Progenitor cell of endocrine pancreas (in vitro differentiated cells): Measurements from ENCODE around the gene FOXE3. TPM values are rescaled to one million over a fixed set of nuclear protein-coding genes. Genes with fewer than 3 reads are reported as not detected.
A peak's percentile ranks its signal among the peaks of the same experiment; 100 is the strongest.

ENCODE experiments used
- DNase-seq: peaks from one replicate; pipeline ENCODE4 v3.0.0; 2021; ENCODE audit warnings: low spot score; ENCODE audit not compliant: unreplicated experiment
- H3K27ac Mint-ChIP-seq: 2 replicates; pipeline ENCODE4 v1.8.0; 2021; ENCODE audit warnings: mild to moderate bottlenecking, moderate library complexity, mixed read lengths
- H3K27me3 Mint-ChIP-seq: 2 replicates; pipeline ENCODE4 v1.8.0; 2021; ENCODE audit warnings: mixed read lengths
- H3K36me3 Mint-ChIP-seq: 2 replicates; pipeline ENCODE4 v1.8.0; 2022; ENCODE audit warnings: mixed read lengths; ENCODE audit not compliant: insufficient read depth
- H3K4me1 Mint-ChIP-seq: 2 replicates; pipeline ENCODE4 v1.8.0; 2021; ENCODE audit warnings: low read depth, mixed read lengths
- H3K4me3 Mint-ChIP-seq: 2 replicates; pipeline ENCODE4 v1.8.0; 2021; ENCODE audit warnings: low read depth, mild to moderate bottlenecking, moderate library complexity, mixed read lengths
- H3K9me3 Mint-ChIP-seq: 2 replicates; pipeline ENCODE4 v1.8.0; 2021; ENCODE audit warnings: low read depth, mixed read lengths
- total RNA-seq: library from RNA; stranded (reverse); gene quantifications from 2 replicates; pipeline ENCODE4 v1.2.1, GENCODE V29; 2021
- TF ChIP-seq, protein P1 (sequence below): fragments of 200-600 bp; sonication (generic); IDR thresholded peaks from one replicate; pipeline ENCODE4 v1.5.0; 2021; ENCODE audit warnings: antibody characterized with exemption, mild to moderate bottlenecking; ENCODE audit not compliant: unreplicated experiment

FOXE3 gene
- total RNA-seq, 1 donor from 2014 or later, result not detected

DNA sequence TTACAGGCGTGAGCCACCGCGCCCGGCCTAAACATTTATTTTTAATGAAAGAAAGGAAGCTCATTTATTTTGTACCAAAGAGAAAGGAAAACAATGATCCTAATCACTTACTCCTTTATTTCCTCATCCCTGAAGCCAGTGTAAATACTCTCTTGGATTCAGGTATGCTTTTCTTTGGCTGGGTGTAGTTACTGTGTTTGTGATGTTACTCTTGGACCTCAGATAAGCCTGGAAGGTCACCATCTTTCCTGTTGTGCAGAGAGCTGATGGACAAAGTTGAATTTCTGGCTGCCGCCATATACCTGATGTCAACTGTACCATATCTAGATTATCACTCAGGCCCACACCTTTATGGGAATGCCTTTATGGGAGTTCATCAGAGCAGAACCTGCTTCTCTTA lies 35.4 kb upstream of the FOXE3 start:
- Mint-ChIP-seq H3K4me1 (peaks cover 18% of the 10 kb centered on the region), H3K9me3 (no peaks in the 10 kb centered on the region), H3K27ac (peak overlapping the region; percentile 37), H3K4me3 (no peak overlapping the region), H3K36me3 (peaks cover 23% of the 10 kb centered on the region), H3K27me3 (no peaks in the 10 kb centered on the region)
- no peak for DNase-seq
- TF ChIP-seq, protein P1, sequence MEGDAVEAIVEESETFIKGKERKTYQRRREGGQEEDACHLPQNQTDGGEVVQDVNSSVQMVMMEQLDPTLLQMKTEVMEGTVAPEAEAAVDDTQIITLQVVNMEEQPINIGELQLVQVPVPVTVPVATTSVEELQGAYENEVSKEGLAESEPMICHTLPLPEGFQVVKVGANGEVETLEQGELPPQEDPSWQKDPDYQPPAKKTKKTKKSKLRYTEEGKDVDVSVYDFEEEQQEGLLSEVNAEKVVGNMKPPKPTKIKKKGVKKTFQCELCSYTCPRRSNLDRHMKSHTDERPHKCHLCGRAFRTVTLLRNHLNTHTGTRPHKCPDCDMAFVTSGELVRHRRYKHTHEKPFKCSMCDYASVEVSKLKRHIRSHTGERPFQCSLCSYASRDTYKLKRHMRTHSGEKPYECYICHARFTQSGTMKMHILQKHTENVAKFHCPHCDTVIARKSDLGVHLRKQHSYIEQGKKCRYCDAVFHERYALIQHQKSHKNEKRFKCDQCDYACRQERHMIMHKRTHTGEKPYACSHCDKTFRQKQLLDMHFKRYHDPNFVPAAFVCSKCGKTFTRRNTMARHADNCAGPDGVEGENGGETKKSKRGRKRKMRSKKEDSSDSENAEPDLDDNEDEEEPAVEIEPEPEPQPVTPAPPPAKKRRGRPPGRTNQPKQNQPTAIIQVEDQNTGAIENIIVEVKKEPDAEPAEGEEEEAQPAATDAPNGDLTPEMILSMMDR, result no peak

DNA sequence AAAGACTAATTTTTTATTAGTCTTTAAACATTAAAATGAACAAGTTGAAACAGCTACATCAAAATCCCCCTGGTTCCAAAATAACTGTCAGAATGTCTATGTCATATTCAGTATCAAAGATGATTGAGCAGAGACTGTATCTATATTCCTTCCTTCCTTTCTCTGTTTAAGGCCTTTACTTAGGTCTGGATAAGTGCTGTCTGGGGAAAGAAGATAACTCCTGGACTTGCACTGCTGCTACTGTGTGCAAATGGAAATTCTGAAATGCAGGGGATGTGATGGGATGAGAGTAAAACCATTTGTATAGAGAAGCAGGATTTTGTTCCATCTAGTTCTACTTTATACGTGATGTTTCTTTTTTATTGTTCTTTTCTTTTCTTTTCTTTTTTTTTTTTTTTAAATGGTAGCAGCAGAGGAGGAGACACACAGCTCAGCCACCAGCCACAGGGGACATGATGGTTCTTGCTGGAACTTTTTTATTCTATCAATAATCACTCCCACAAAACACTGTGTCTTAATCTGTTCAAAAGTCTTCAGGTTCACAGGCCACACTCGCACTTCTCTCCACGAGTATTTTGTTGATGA lies 33.6 kb upstream of the FOXE3 start:
- Mint-ChIP-seq H3K27ac (no peak overlapping the region), H3K9me3 (no peaks in the 10 kb centered on the region), H3K27me3 (no peaks in the 10 kb centered on the region), H3K4me1 (peaks cover 18% of the 10 kb centered on the region), H3K36me3 (peaks cover 23% of the 10 kb centered on the region), H3K4me3 (no peak overlapping the region)
- TF ChIP-seq, protein P1, result no peak
- no peak for DNase-seq

DNA sequence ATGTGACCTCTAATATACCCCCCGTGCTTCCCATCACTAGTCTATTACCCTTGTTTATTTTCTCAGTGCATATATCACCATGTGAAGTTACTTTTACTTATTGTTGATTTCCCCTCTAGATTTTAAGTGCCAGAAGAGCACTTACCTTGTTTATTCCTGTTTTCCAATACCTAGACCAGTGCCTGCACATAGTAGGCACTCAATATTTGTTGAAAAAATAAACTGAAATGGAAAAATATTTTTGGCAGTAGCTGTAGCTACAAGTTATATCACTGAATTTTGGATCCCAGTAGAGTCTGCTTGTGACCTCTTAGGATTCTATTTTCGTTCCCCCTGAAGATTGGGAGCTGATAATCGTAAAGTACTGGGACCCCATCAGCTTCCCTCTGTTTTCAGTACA lies 32.0 kb upstream of the FOXE3 start:
- no peak overlapping the region for H3K4me3 Mint-ChIP-seq
- H3K9me3 Mint-ChIP-seq, result no peaks in the 10 kb centered on the region
- H3K27ac Mint-ChIP-seq, result no peak overlapping the region
- TF ChIP-seq, protein P1, result no peak
- H3K27me3 Mint-ChIP-seq, result peaks cover 10% of the 10 kb centered on the region
- peaks cover 20% of the 10 kb centered on the region for H3K36me3 Mint-ChIP-seq
- H3K4me1 Mint-ChIP-seq, result peaks cover 15% of the 10 kb centered on the region
- no peak for DNase-seq

DNA sequence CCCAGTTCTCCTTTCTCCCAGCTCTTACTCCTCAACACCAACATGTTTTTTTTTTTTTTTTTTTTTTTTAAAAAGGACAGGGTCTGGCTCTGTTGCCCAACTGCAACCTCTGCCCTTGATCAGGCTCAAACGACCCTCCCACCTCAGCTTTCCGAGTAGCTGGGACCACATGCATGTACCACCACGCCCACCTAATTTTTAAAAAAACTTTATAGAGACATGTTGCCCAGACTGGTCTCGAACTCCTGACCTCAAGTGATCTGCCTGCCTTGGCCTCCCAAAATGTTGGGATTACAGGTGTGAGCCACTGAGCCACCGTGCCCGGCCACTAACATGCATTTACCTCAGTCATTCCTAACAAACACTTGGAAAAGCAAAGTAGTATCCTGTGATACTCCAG lies 31.1 kb upstream of the FOXE3 start:
- peaks cover 21% of the 10 kb centered on the region for H3K4me1 Mint-ChIP-seq
- H3K27ac Mint-ChIP-seq, result no peak overlapping the region
- H3K4me3 Mint-ChIP-seq, result no peak overlapping the region
- H3K9me3 Mint-ChIP-seq, result no peaks in the 10 kb centered on the region
- TF ChIP-seq, protein P1, result no peak
- peaks cover 10% of the 10 kb centered on the region for H3K27me3 Mint-ChIP-seq
- peaks cover 13% of the 10 kb centered on the region for H3K36me3 Mint-ChIP-seq
- no peak for DNase-seq

DNA sequence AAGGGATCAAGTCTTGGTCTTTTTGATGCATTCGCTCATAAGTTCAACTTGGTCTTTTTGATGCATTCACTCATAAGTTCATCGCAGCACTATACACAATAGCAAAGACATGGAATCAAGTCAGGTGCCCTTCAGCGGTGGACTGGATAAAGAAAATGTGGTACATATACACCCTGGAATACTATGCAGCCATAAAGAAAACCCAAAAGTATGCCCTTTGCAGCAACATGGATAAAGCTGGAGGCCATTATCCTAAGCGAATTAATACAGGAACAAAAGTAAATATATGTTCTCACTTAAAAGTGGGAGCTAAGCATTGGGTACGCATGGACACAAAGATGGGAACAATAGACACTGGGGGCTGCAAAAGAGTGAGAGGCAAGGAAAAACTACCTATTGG lies 29.8 kb upstream of the FOXE3 start:
- TF ChIP-seq, protein P1, result no peak
- H3K4me1 Mint-ChIP-seq, result peaks cover 29% of the 10 kb centered on the region
- no peak for DNase-seq
- no peaks in the 10 kb centered on the region for H3K9me3 Mint-ChIP-seq
- H3K27me3 Mint-ChIP-seq, result peaks cover 10% of the 10 kb centered on the region
- peaks cover 10% of the 10 kb centered on the region for H3K36me3 Mint-ChIP-seq
- H3K4me3 Mint-ChIP-seq, result no peak overlapping the region
- H3K27ac Mint-ChIP-seq, result no peak overlapping the region
